Nephron (organoid): ENCODE measurements around the gene RAPGEF1.

Source experiments
- H3K27ac Mint-ChIP-seq, 3 experiments: 2 replicates each; pipeline ENCODE4 v1.8.0; 2020; ENCODE audit warnings: mixed read lengths in 3 of 3, mild to moderate bottlenecking in 2 of 3, moderate library complexity in 1 of 3
- H3K27me3 Mint-ChIP-seq: 2 replicates; pipeline ENCODE4 v1.8.0; 2021; ENCODE audit warnings: low read depth, mild to moderate bottlenecking, moderate library complexity, mixed read lengths
- H3K36me3 Mint-ChIP-seq: 2 replicates; pipeline ENCODE4 v1.8.0; 2020; ENCODE audit warnings: low read depth, mixed read lengths
- H3K4me1 Mint-ChIP-seq: 2 replicates; pipeline ENCODE4 v1.8.0; 2020; ENCODE audit warnings: mixed read lengths
- H3K4me3 Mint-ChIP-seq, 3 experiments: 2 replicates each; pipeline ENCODE4 v1.8.0; 2020; ENCODE audit warnings: mild to moderate bottlenecking in 3 of 3, mixed read lengths in 3 of 3, moderate library complexity in 2 of 3
- H3K9me3 Mint-ChIP-seq: 2 replicates; pipeline ENCODE4 v1.8.0; 2020; ENCODE audit warnings: mixed read lengths
- CTCF ChIP-seq, 3 experiments: fragments of 200-600 bp; sonication (generic); IDR thresholded peaks; one replicate each; pipeline ENCODE4 v1.5.0; 2021; ENCODE audit warnings: antibody characterized with exemption in 3 of 3; ENCODE audit not compliant: unreplicated experiment in 3 of 3

RAPGEF1 gene

GRCh38 chr9:131545003-131545785, 194.7 kb downstream of the RAPGEF1 start, which contains the start of gene PRRT1B:
TSS of gene PRRT1B (plus strand) at chr9:131545523. CDS start at chr9:131545616, 93 bp downstream.
- Mint-ChIP-seq H3K4me3 (no peak within 1 kb of the TSS), H3K4me1 (no peaks in the 10 kb centered on the region), H3K36me3 (no peaks in the 10 kb centered on the region), H3K27me3 (peaks cover 19% of the 10 kb centered on the region), H3K27ac (no peak within 1 kb of the TSS), H3K9me3 (peaks cover 33% of the 10 kb centered on the region)
- TF ChIP-seq CTCF (IDR thresholded peaks at IDR 0.05; ENCODE audit: unreplicated experiment in 3 of 3) = no peak

GRCh38 chr9:131543141-131543540, 196.7 kb downstream of the RAPGEF1 start:
- peaks cover 31% of the 10 kb centered on the region for H3K9me3 Mint-ChIP-seq

GRCh38 chr9:131539223-131539923, 200.5 kb downstream of the RAPGEF1 start:
- no peaks in the 10 kb centered on the region for H3K36me3 Mint-ChIP-seq
- peaks cover 20% of the 10 kb centered on the region for H3K9me3 Mint-ChIP-seq
- H3K4me1 Mint-ChIP-seq = no peaks in the 10 kb centered on the region
- no peak overlapping the region for H3K27ac Mint-ChIP-seq
- TF ChIP-seq CTCF (IDR thresholded peaks at IDR 0.05; ENCODE audit: unreplicated experiment in 3 of 3) = no peak
- no peak overlapping the region for H3K4me3 Mint-ChIP-seq
- no peaks in the 10 kb centered on the region for H3K27me3 Mint-ChIP-seq

More at GRCh38 chr9:131543141-131543540, 196.7 kb downstream of the RAPGEF1 start:
- H3K4me1 Mint-ChIP-seq = no peaks in the 10 kb centered on the region
- no peak for TF ChIP-seq CTCF (IDR thresholded peaks at IDR 0.05; ENCODE audit: unreplicated experiment in 3 of 3)
- no peak overlapping the region for H3K4me3 Mint-ChIP-seq
- peaks cover 12% of the 10 kb centered on the region for H3K27me3 Mint-ChIP-seq
- no peaks in the 10 kb centered on the region for H3K36me3 Mint-ChIP-seq
- H3K27ac Mint-ChIP-seq = no peak overlapping the region

GRCh38 chr9:131537946-131538345, 201.9 kb downstream of the RAPGEF1 start:
- no peaks in the 10 kb centered on the region for H3K36me3 Mint-ChIP-seq
- H3K4me1 Mint-ChIP-seq = no peaks in the 10 kb centered on the region
- no peak overlapping the region for H3K4me3 Mint-ChIP-seq
- H3K27ac Mint-ChIP-seq = no peak overlapping the region
- no peaks in the 10 kb centered on the region for H3K27me3 Mint-ChIP-seq
- TF ChIP-seq CTCF (IDR thresholded peaks at IDR 0.05; ENCODE audit: unreplicated experiment in 3 of 3) = no peak
- H3K9me3 Mint-ChIP-seq = peaks cover 11% of the 10 kb centered on the region

- Mint-ChIP-seq H3K9me3 (peaks cover 5% of the 10 kb centered on the region), H3K27ac (peak overlapping the region in 2 of 3 experiments; percentile 11 to 12), H3K4me3 (peak overlapping the region in 2 of 3 experiments; percentile 20 to 49), H3K4me1 (peaks cover 8% of the 10 kb centered on the region), H3K36me3 (peaks cover 1% of the 10 kb centered on the region), H3K27me3 (no peaks in the 10 kb centered on the region)
- TF ChIP-seq CTCF (IDR thresholded peaks at IDR 0.05; ENCODE audit: unreplicated experiment in 3 of 3) = no peak
Observed at GRCh38 chr9:131534721-131535237, 205.1 kb downstream of the RAPGEF1 start.
